ENCODE data around the gene C20orf204. TPM values are rescaled to one million over a fixed set of nuclear protein-coding genes. Genes with fewer than 3 reads are reported as not detected.

The C20orf204 gene
- total and polyA plus RNA-seq, 12 donors: 0.05 to 4.8 (median 0.46) TPM

GRCh38 chr20:64027981-64028685 lies 7.8 kb upstream of the C20orf204 start:
- WGBS, 4 donors: 80 to 90% (median 90%) methylated on average over 16 to 24 of the region's 24 CpGs
- peaks cover 0 to 97% of the 10 kb centered on the region in 2 donors for H3K36me3 ChIP-seq (replicated peaks in 1 of 2)
- H3K4me3 ChIP-seq: no peak overlapping the region
- DNase-seq: no peak
- H3K27ac ChIP-seq: no peak overlapping the region
- H3K27me3 ChIP-seq: no peaks in the 10 kb centered on the region
- intact Hi-C loops (cut with DNase I): no loop called here
- no peaks in the 10 kb centered on the region for H3K9me3 ChIP-seq (replicated peaks in 1 of 3)
- no peaks in the 10 kb centered on the region for H3K4me1 ChIP-seq (replicated peaks in 1 of 2)
- TF ChIP-seq CTCF (IDR thresholded peaks at IDR 0.05) (no peak), POLR2A (IDR thresholded peaks at IDR 0.05) (no peak)

- no peak overlapping the region for H3K27ac ChIP-seq
- no peaks in the 10 kb centered on the region for H3K27me3 ChIP-seq
- no peaks in the 10 kb centered on the region for H3K4me1 ChIP-seq (replicated peaks in 1 of 2)
- WGBS, 4 donors: 87 to 93% (median 91%) methylated on average over 7 to 38 of the region's 38 CpGs
- intact Hi-C loops (cut with DNase I): loop anchor here in 1 of 2 donors (10.0 kb wide), 1 partner anchor 85 kb away; no protein-coding TSS in a partner anchor
- DNase-seq: no peak
- TF ChIP-seq CTCF (IDR thresholded peaks at IDR 0.05) (no peak), POLR2A (IDR thresholded peaks at IDR 0.05) (no peak)
- H3K9me3 ChIP-seq (replicated peaks in 1 of 3): no peaks in the 10 kb centered on the region
- peaks cover 0 to 87% of the 10 kb centered on the region in 2 donors for H3K36me3 ChIP-seq (replicated peaks in 1 of 2)
- H3K4me3 ChIP-seq: no peak overlapping the region
Observed at GRCh38 chr20:64029293-64030117, 6.5 kb upstream of the C20orf204 start.

- intact Hi-C loops (cut with DNase I): loop anchor here in 1 of 2 donors (10.0 kb wide), 1 partner anchor 84 kb away; no protein-coding TSS in a partner anchor
- Histone ChIP-seq H3K4me1 (replicated peaks in 1 of 2) (no peaks in the 10 kb centered on the region), H3K27me3 (no peaks in the 10 kb centered on the region), H3K36me3 (replicated peaks in 1 of 2) (peaks cover 0 to 76% of the 10 kb centered on the region in 2 donors), H3K27ac (no peak overlapping the region), H3K9me3 (replicated peaks in 1 of 3) (no peaks in the 10 kb centered on the region), H3K4me3 (no peak overlapping the region)
- TF ChIP-seq CTCF (IDR thresholded peaks at IDR 0.05) (no peak), POLR2A (IDR thresholded peaks at IDR 0.05) (no peak)
- 91 to 95% (median 93%) methylated on average over 11 to 20 of the region's 20 CpGs for WGBS, 4 donors
- DNase-seq: no peak
Observed at GRCh38 chr20:64030371-64031134, 5.4 kb upstream of the C20orf204 start.

Data from adrenal gland (tissue), 12 donors.